Skin epidermis (tissue), 12 donors: ENCODE measurements around the gene COL13A1.

Experiments used
- H3K27ac ChIP-seq, 21 experiments: fragments of 200-600 bp; sonication (generic) in 11 of 21; one replicate each; pipeline ENCODE4 v1.5.0; 2020; ENCODE audit warnings: mild to moderate bottlenecking in 3 of 21, inconsistent platforms in 2 of 21, moderate library complexity in 2 of 21
- H3K4me3 ChIP-seq, 7 experiments: fragments of 200-600 bp; sonication (generic) in 2 of 7; one replicate each; pipeline ENCODE4 v1.5.0; 2020; ENCODE audit warnings: inconsistent platforms in 2 of 7, mild to moderate bottlenecking in 2 of 7, moderate library complexity in 1 of 7

The COL13A1 gene

DNA sequence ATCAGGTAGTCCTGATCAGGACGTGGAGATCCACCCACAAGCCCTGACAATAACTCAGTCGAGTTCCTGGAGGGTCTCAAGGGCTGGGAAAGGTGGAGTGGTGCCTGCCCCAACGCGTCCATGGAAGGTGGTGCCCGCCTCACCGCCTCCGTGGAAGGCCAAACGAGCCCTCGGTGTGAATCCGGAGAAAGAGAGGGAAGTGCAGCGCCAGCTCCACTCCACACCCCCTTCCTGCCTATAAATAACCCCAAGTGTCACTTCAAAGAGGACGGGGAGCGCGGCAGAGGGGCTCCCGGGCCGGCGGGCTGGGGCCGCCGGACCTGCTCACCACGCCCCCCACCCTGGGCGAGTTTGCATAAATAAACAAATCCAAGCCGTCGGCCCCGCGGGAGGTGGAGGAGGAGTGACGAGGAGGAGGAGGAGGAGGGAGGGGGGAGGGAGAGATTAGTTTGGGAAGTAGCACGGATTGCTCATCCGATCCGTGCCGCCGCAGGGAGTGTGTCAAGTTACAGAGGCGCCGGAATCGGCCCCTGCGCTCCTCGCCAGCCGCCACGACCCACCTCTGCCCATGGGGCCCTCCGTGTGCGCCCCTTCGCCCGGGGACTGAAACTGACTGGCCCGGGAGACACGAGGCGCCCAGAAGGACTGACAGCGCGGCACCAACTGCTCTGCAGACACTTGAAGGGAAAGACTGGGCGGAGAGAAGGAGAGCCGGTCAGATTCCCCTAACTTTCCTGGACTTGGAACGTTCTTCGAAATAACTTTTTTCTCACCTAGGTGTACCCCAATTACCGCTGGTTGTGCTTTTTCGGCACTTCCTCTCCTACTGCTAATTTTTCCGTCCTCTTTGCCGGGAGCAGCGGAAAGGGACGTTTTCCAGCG, at the start of gene COL13A1:
Gene COL13A1, plus strand, starts transcription at position 473 of the 882 bp plus-strand sequence. CDS start 518 bp downstream, outside the sequence.
- Histone ChIP-seq H3K27ac (peak within 1 kb of the TSS in 9 of 21 experiments; percentile 16 to 64 (median 38)), H3K4me3 (peak within 1 kb of the TSS; percentile 28 to 51 (median 38))

GRCh38 chr10:69752479-69752878, 49.2 kb upstream of the COL13A1 start:
- no peak overlapping the region for H3K4me3 ChIP-seq
- no peak overlapping the region for H3K27ac ChIP-seq

DNA sequence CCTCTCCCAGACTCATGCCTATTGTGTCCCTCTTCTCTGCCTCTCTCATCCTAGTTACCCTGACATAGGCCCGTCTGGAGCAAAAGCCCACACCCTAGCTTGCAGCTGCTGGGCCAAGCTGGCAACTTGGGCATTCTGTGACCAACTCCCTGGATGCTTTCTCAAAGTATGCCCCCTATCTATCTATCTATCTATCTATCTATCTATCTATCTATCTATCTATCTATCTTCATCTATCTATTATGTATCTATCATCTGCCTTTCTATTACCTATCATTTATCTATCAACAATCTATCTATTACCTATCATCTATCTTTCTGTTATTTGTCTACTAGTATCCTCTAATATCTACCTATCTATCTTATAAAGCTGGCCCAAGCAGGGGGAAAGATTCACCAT, 45.4 kb upstream of the COL13A1 start:
- Histone ChIP-seq H3K4me3 (no peak overlapping the region), H3K27ac (no peak overlapping the region)

- Histone ChIP-seq H3K27ac (peak overlapping the region in 2 of 21 experiments; percentile 46 to 47), H3K4me3 (no peak overlapping the region)
Observed at GRCh38 chr10:69757206-69757552, 44.5 kb upstream of the COL13A1 start.

- Histone ChIP-seq H3K4me3 (no peak overlapping the region), H3K27ac (peak overlapping the region in 3 of 21 experiments; percentile 3 to 47 (median 46))
Observed at GRCh38 chr10:69757553-69758309, 44.0 kb upstream of the COL13A1 start.

DNA sequence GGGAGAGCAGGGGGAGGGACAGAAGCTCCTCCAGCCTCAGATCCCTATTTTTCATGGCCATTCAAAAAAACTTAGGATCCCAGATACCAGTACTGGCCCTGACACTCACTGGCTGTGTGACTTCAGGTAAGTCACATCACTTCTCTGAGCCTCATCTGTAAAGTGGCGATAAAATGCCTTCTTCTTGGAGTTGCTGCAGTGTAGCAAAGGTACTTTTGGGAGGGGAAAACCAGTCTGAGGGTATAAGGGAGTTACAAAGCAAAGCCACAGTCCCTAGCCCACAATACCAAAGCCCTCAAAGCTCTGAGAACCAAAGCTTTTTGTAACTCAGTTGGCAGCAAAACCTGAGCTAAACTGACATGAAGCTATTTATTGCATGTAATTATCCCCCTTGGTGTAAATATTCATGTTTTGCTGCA, 43.4 kb upstream of the COL13A1 start:
- no peak overlapping the region for H3K27ac ChIP-seq
- H3K4me3 ChIP-seq: no peak overlapping the region

GRCh38 chr10:69759641-69760040, 42.1 kb upstream of the COL13A1 start:
- no peak overlapping the region for H3K4me3 ChIP-seq

GRCh38 chr10:69760072-69760471, 41.6 kb upstream of the COL13A1 start:
- Histone ChIP-seq H3K4me3 (no peak overlapping the region), H3K27ac (no peak overlapping the region)

More at GRCh38 chr10:69759641-69760040, 42.1 kb upstream of the COL13A1 start:
- H3K27ac ChIP-seq: no peak overlapping the region

GRCh38 chr10:69761320-69761719, 40.4 kb upstream of the COL13A1 start:
- Histone ChIP-seq H3K4me3 (no peak overlapping the region), H3K27ac (no peak overlapping the region)

- Histone ChIP-seq H3K4me3 (no peak overlapping the region), H3K27ac (no peak overlapping the region)
Observed at GRCh38 chr10:69766161-69766910, 35.4 kb upstream of the COL13A1 start.

- no peak overlapping the region for H3K27ac ChIP-seq
- H3K4me3 ChIP-seq: no peak overlapping the region
Observed at GRCh38 chr10:69767793-69768192, 33.9 kb upstream of the COL13A1 start.

DNA sequence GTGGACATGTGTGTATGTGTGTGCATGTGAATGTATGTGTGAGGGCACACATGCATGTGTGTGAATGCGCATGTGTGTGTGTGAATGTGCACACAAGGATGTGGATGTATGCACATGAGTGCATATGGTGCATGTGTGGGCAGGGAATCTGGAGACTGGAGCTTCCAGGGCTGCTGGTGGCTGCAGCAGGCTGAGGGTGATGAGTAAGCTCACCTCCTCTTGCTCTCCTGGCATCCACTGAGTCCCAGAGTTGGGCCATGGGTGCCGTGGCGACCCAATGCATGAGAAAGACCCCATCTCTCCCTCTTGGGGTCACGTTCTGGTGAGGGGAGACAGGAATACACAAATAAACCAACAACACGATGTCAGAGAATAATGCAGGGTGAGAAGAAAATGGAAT, 33.3 kb upstream of the COL13A1 start:
- no peak overlapping the region for H3K27ac ChIP-seq
- H3K4me3 ChIP-seq: no peak overlapping the region

GRCh38 chr10:69769395-69769992, 32.2 kb upstream of the COL13A1 start:
- Histone ChIP-seq H3K27ac (no peak overlapping the region), H3K4me3 (no peak overlapping the region)

DNA sequence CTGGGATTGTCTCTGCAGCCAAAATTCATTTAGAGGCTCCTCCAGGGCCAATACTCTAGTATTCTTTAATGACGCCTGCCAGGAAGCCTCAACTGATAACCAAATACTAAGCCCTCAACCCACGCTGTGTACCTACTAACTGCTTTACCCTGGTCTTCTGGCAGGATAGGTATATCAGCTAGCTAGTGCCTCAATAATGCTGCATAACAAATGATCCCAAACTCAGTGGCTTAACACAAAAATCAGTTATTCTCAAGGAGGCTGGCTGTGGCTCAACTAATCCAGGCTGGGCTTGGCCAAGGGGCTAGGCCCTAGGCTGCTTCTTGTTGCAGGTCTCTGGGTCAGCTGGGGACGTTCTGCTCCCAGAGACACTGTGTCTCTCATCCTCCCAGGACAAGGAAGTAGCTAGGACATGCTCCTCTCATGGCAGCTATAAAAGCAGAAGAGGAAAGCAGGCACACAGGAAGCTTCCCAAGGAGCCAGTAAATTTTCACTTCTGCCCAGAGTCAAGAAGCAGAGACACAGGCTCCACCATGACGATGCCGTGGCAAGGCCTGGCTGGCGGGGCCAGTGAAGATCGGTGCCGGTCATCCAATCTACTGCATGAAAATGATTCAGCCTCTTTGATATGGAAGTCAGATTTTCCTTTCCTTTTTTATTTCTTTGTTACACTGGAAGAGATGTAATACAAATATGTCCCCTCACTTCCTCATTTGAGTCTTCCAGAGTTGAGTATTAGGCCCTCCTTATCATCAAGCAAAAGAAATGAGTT, 28.6 kb upstream of the COL13A1 start:
- H3K27ac ChIP-seq: no peak overlapping the region
- H3K4me3 ChIP-seq: no peak overlapping the region

- no peak overlapping the region for H3K4me3 ChIP-seq
- H3K27ac ChIP-seq: no peak overlapping the region
Observed at GRCh38 chr10:69774596-69774995, 27.1 kb upstream of the COL13A1 start.

- H3K4me3 ChIP-seq: no peak overlapping the region
- no peak overlapping the region for H3K27ac ChIP-seq
Observed at GRCh38 chr10:69780077-69780476, 21.6 kb upstream of the COL13A1 start.

GRCh38 chr10:69781576-69781975, 20.1 kb upstream of the COL13A1 start:
- Histone ChIP-seq H3K27ac (no peak overlapping the region), H3K4me3 (no peak overlapping the region)

GRCh38 chr10:69783515-69783914, 18.2 kb upstream of the COL13A1 start:
- no peak overlapping the region for H3K4me3 ChIP-seq
- no peak overlapping the region for H3K27ac ChIP-seq

- Histone ChIP-seq H3K4me3 (no peak overlapping the region), H3K27ac (no peak overlapping the region)
Observed at GRCh38 chr10:69786791-69787190, 14.9 kb upstream of the COL13A1 start.
